Measurements from ENCODE around the gene CFAP43. TPM values are rescaled to one million over a fixed set of nuclear protein-coding genes. Genes with fewer than 3 reads are reported as not detected.

The CFAP43 gene
- total RNA-seq, 1 experiment from 2014 or later, result 0.44 TPM

GRCh38 chr10:104103956-104104355 is 128.2 kb downstream of the CFAP43 start:
- Histone ChIP-seq H3F3A (ENCODE audit: low read length, unreplicated experiment) (no peaks in the 10 kb centered on the region), H3K9ac (ENCODE audit: low read length) (no peak overlapping the region), H4K20me1 (ENCODE audit: low read length) (no peaks in the 10 kb centered on the region), H3K36me3 (ENCODE audit: low read depth, low read length) (no peaks in the 10 kb centered on the region), H3K79me2 (ENCODE audit: low read length) (no peaks in the 10 kb centered on the region), H3K9me3 (ENCODE audit: low read length) (no peaks in the 10 kb centered on the region), H3K4me3 (ENCODE audit: low read length) (no peak overlapping the region), H3K9me2 (replicated peaks; ENCODE audit: low read length) (no peaks in the 10 kb centered on the region), H2AFZ (ENCODE audit: low read length) (no peak overlapping the region), H3K27me3 (ENCODE audit: low read length) (no peaks in the 10 kb centered on the region), H3K4me1 (ENCODE audit: insufficient read depth, low read length) (peaks cover 25% of the 10 kb centered on the region), H3K4me2 (ENCODE audit: low read length) (no peak overlapping the region), H3K27ac (ENCODE audit: low read length) (no peak overlapping the region)
- ChIA-PET CTCF (no interaction called here), POLR2A (ENCODE audit: unreplicated experiment) (no interaction called here)
- no peak for TF ChIP-seq EZH2phosphoT487 (IDR thresholded peaks at IDR 0.05; ENCODE audit: borderline replicate concordance, low read length)
- no peak for TF ChIP-seq EZH2 (IDR thresholded peaks at IDR 0.05; ENCODE audit: low read length, unreplicated experiment)
- no peak for TF ChIP-seq CTCF (conservative IDR thresholded peaks at IDR 0.05; ENCODE audit: low read depth, low read length)
- DNase-seq (no peak), ATAC-seq (no peak)
- intact Hi-C loops (cut with micrococcal nuclease), result no loop called here
- no TSS peak for BruUV-seq (replicated peaks)

- Histone ChIP-seq H3K9me3 (ENCODE audit: low read length) (no peaks in the 10 kb centered on the region), H3K27ac (ENCODE audit: low read length) (no peak overlapping the region), H3K4me3 (ENCODE audit: low read length) (no peak overlapping the region), H3K9me2 (replicated peaks; ENCODE audit: low read length) (no peaks in the 10 kb centered on the region), H3K36me3 (ENCODE audit: low read depth, low read length) (no peaks in the 10 kb centered on the region), H4K20me1 (ENCODE audit: low read length) (no peaks in the 10 kb centered on the region), H3K4me1 (ENCODE audit: insufficient read depth, low read length) (peaks cover 31% of the 10 kb centered on the region), H3F3A (ENCODE audit: low read length, unreplicated experiment) (no peaks in the 10 kb centered on the region), H3K27me3 (ENCODE audit: low read length) (no peaks in the 10 kb centered on the region), H2AFZ (ENCODE audit: low read length) (no peak overlapping the region), H3K4me2 (ENCODE audit: low read length) (no peak overlapping the region), H3K79me2 (ENCODE audit: low read length) (no peaks in the 10 kb centered on the region), H3K9ac (ENCODE audit: low read length) (no peak overlapping the region)
- intact Hi-C loops (cut with micrococcal nuclease), result no loop called here
- no peak for TF ChIP-seq EZH2 (IDR thresholded peaks at IDR 0.05; ENCODE audit: low read length, unreplicated experiment)
- no peak for TF ChIP-seq CTCF (conservative IDR thresholded peaks at IDR 0.05; ENCODE audit: low read depth, low read length)
- no peak for TF ChIP-seq EZH2phosphoT487 (IDR thresholded peaks at IDR 0.05; ENCODE audit: borderline replicate concordance, low read length)
- no peak for ATAC-seq
- ChIA-PET POLR2A (ENCODE audit: unreplicated experiment) (interaction anchor here (0.7 kb wide), 1 partner anchor 458 kb away, joined by 4 read pairs; no protein-coding TSS in a partner anchor), CTCF (no interaction called here)
- DNase-seq, result no peak
- BruUV-seq (replicated peaks), result no TSS peak
Observed at GRCh38 chr10:104101902-104102301, 130.3 kb downstream of the CFAP43 start.

GRCh38 chr10:104100795-104101194 is 131.4 kb downstream of the CFAP43 start:
- ATAC-seq, result no peak
- CTCF ChIA-PET, result no interaction called here
- intact Hi-C loops (cut with micrococcal nuclease), result no loop called here

More at GRCh38 chr10:104100795-104101194, 131.4 kb downstream of the CFAP43 start:
- Histone ChIP-seq H3F3A (ENCODE audit: low read length, unreplicated experiment) (no peaks in the 10 kb centered on the region), H3K4me1 (ENCODE audit: insufficient read depth, low read length) (peaks cover 31% of the 10 kb centered on the region), H2AFZ (ENCODE audit: low read length) (no peak overlapping the region), H3K9ac (ENCODE audit: low read length) (no peak overlapping the region), H3K27me3 (ENCODE audit: low read length) (no peaks in the 10 kb centered on the region), H3K9me3 (ENCODE audit: low read length) (no peaks in the 10 kb centered on the region), H3K27ac (ENCODE audit: low read length) (no peak overlapping the region), H3K36me3 (ENCODE audit: low read depth, low read length) (no peaks in the 10 kb centered on the region), H3K79me2 (ENCODE audit: low read length) (no peaks in the 10 kb centered on the region), H3K4me3 (ENCODE audit: low read length) (no peak overlapping the region), H3K9me2 (replicated peaks; ENCODE audit: low read length) (no peaks in the 10 kb centered on the region), H4K20me1 (ENCODE audit: low read length) (no peaks in the 10 kb centered on the region), H3K4me2 (ENCODE audit: low read length) (no peak overlapping the region)
- POLR2A ChIA-PET (ENCODE audit: unreplicated experiment), result no interaction called here
- no peak for DNase-seq
- BruUV-seq (replicated peaks), result no TSS peak
- no peak for TF ChIP-seq EZH2phosphoT487 (IDR thresholded peaks at IDR 0.05; ENCODE audit: borderline replicate concordance, low read length)
- TF ChIP-seq CTCF (conservative IDR thresholded peaks at IDR 0.05; ENCODE audit: low read depth, low read length), result no peak
- no peak for TF ChIP-seq EZH2 (IDR thresholded peaks at IDR 0.05; ENCODE audit: low read length, unreplicated experiment)

Measured in PC-3 (cell line).